Testis (tissue), 3 donors: ENCODE results near the gene BBS4. TPM values are rescaled to one million over a fixed set of nuclear protein-coding genes. Genes with fewer than 3 reads are reported as not detected.

Experiments
- DNase-seq: peaks from one replicate; pipeline ENCODE4 v3.0.0-alpha.2; 2019
- H3K27ac ChIP-seq, 2 donors: fragments of 200-600 bp; sonication (generic); one replicate each; pipeline ENCODE4 v1.5.1; 2019
- H3K27me3 ChIP-seq: fragments of 200-600 bp; sonication (generic); one replicate; pipeline ENCODE4 v1.5.1; 2019
- H3K36me3 ChIP-seq: fragments of 200-600 bp; sonication (generic); one replicate; pipeline ENCODE4 v1.5.1; 2017; ENCODE audit warnings: low read depth; ENCODE audit errors: missing control alignments
- H3K4me1 ChIP-seq: fragments of 200-600 bp; sonication (generic); one replicate; pipeline ENCODE4 v1.5.1; 2019
- H3K4me3 ChIP-seq, 2 donors: fragments of 200-600 bp; sonication (generic); one replicate each; pipeline ENCODE4 v1.5.1; 2017 to 2019
- H3K9me3 ChIP-seq: fragments of 200-600 bp; sonication (generic); one replicate; pipeline ENCODE4 v1.5.1; 2017
- POLR2A ChIP-seq: fragments of 450-650 bp; IDR thresholded peaks from one replicate; pipeline ENCODE4 v1.6.1; 2017; ENCODE audit warnings: antibody characterized with exemption, mild to moderate bottlenecking, moderate library complexity
- WGBS, 2 donors: methylation state at CpG; one replicate each; pipeline ENCODE4 v1.1.5; 2018; 5-methylcytosine and 5-hydroxymethylcytosine counted together
- intact Hi-C: fragments of 100-400 bp; cut with DNase I; formaldehyde crosslinking; loops from one replicate; pipeline ENCODE4 v1.15.1; 2023; ENCODE audit warnings: low total_unique reads
- polyA plus RNA-seq: library from polyadenylated mRNA; stranded (reverse); fragments of 350-450 nt; fragmentation: Illumina TruSeq; extraction: RNeasy Lipid Tissue Mini Kit (QIAGEN cat#74804); gene quantifications from one replicate; pipeline ENCODE4 v1.2.3, GENCODE V29; 2014; ENCODE audit warnings: low read depth, low replicate concordance; ENCODE audit not compliant: insufficient read depth
- total RNA-seq, 2 donors: library from RNA; depleted of rRNA; stranded (reverse); fragments of >200 nt; gene quantifications; one replicate each; pipeline ENCODE4 v1.2.3, GENCODE V29; 2016
- TF ChIP-seq, protein P1 (sequence below), 3 experiments: fragments of 450-650 bp in 2 of 3; fragments of 200-600 bp in 1 of 3; sonication (generic) in 1 of 3; IDR thresholded peaks; one replicate each; pipeline ENCODE4 v1.5.1; 2016 to 2019; ENCODE audit warnings: antibody characterized with exemption in 3 of 3, mild to moderate bottlenecking in 2 of 3, moderate library complexity in 1 of 3

The BBS4 gene
- total and polyA plus RNA-seq, 3 donors from 2014 or later: 48.7 to 83.9 (median 50.7) TPM

DNA sequence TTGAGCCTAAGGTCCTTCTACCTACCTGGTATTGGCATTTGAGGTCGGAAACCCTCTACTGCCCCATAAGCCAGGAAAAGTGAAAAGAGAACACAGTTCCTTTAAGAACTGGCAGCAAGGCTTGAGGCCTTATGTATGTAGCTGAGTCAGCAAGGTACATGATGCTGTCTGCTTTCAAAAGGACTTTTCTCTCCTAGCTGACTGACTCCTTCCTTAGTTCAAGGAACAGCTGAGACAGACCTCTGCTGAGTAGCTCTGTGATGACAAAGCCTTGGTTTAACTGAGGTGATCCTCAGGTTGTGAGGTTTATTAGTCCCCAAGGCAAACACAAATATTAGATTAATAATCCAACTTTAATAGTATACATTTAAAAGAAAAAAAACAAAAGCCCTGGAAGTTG is 51.7 kb downstream of the BBS4 start:
- H3K27ac ChIP-seq: no peak overlapping the region
- H3K4me3 ChIP-seq: no peak overlapping the region
- H3K9me3 ChIP-seq: no peaks in the 10 kb centered on the region
- WGBS, 2 donors: 90 to 100% methylated on average over 1 of the region's 1 CpG
- no peak for TF ChIP-seq POLR2A
- TF ChIP-seq, protein P1, sequence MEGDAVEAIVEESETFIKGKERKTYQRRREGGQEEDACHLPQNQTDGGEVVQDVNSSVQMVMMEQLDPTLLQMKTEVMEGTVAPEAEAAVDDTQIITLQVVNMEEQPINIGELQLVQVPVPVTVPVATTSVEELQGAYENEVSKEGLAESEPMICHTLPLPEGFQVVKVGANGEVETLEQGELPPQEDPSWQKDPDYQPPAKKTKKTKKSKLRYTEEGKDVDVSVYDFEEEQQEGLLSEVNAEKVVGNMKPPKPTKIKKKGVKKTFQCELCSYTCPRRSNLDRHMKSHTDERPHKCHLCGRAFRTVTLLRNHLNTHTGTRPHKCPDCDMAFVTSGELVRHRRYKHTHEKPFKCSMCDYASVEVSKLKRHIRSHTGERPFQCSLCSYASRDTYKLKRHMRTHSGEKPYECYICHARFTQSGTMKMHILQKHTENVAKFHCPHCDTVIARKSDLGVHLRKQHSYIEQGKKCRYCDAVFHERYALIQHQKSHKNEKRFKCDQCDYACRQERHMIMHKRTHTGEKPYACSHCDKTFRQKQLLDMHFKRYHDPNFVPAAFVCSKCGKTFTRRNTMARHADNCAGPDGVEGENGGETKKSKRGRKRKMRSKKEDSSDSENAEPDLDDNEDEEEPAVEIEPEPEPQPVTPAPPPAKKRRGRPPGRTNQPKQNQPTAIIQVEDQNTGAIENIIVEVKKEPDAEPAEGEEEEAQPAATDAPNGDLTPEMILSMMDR (IDR thresholded peaks at IDR 0.05): no peak
- no peak for DNase-seq
- no peaks in the 10 kb centered on the region for H3K4me1 ChIP-seq
- no peaks in the 10 kb centered on the region for H3K36me3 ChIP-seq
- intact Hi-C loops: no loop called here
- no peaks in the 10 kb centered on the region for H3K27me3 ChIP-seq

DNA sequence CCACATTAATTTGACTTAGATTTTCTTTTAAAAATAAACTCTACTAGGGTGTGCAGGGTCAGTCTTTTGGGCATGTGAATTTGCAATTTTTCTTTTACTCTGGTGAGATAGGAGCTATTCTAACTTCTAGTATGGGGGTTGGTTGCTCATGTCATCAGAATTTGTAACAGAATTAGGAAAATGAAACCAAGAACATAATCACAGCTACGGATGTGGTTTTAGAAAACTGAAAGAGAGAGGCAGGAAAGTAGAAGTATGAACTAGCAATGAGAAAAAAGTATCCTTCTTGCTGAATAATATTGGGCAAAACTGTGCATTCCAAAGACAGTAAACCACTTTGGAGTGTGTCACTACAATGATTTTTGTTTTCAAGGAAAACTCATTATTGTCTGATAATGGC is 54.2 kb downstream of the BBS4 start:
- no peak for DNase-seq
- no peaks in the 10 kb centered on the region for H3K27me3 ChIP-seq
- H3K4me1 ChIP-seq: no peaks in the 10 kb centered on the region
- H3K27ac ChIP-seq: no peak overlapping the region
- TF ChIP-seq, protein P1 (IDR thresholded peaks at IDR 0.05): no peak
- TF ChIP-seq POLR2A: no peak
- no peaks in the 10 kb centered on the region for H3K9me3 ChIP-seq
- intact Hi-C loops: no loop called here
- no peaks in the 10 kb centered on the region for H3K36me3 ChIP-seq
- H3K4me3 ChIP-seq: no peak overlapping the region
- WGBS, 2 donors: 77 to 87% methylated on average over 1 of the region's 1 CpG

DNA sequence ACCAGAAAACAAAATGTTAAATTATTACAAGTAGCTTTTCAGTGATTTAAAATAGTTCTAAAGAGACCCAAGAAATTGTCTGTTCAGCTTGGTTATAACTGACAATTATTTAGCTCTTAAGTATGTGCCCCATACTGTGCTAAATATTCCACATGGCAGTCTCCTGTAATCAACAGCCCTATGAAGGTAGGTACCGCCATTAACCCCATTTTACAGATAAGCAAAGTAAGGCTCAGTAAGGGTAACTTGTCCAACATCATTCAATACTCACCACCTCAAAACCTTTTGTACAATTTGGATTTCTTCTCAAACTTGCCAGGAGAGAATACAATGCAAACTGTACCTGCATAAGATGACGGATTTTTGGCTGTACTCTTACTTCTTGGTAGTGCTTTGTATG is 63.7 kb downstream of the BBS4 start:
- Histone ChIP-seq H3K36me3 (no peaks in the 10 kb centered on the region), H3K4me3 (no peak overlapping the region), H3K27ac (no peak overlapping the region), H3K9me3 (no peaks in the 10 kb centered on the region), H3K27me3 (no peaks in the 10 kb centered on the region), H3K4me1 (no peaks in the 10 kb centered on the region)
- 91 to 95% methylated on average over 2 of the region's 2 CpGs for WGBS, 2 donors
- no peak for DNase-seq
- intact Hi-C loops: no loop called here
- TF ChIP-seq, protein P1 (IDR thresholded peaks at IDR 0.05): no peak
- TF ChIP-seq POLR2A: no peak

DNA sequence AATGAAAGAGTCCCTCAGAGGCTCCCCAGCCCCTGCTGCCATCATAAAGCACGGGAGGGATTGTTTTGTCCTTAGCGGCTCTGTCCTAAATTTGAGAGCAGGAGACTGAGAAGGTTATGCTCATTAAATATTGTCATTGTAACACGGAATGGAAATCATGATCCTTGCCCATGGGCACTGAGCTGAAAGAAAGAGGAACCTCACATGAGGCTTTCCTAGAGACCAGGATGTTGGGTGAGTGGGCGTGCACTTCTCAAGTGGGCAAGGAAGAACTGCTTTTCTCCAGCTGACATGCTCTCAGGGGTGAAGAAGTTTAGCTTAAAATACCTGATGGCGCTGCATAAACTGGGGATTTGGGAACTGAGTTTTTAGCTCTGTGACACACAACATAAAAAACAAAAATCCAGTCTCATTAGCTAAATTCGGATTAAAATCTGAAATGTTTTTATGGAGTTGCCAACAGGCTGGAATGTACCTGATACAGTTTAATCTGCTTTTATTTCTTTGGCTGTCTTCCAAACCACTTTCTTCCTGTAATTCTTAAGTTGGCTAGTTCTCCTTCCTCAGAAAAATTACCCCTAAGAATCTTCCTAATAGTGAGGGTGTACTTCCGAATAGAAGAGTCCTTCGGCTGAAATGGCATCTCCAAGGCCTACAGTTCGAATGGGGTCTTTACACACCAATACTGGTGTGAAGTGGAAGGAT is 65.9 kb downstream of the BBS4 start:
- H3K4me1 ChIP-seq: no peaks in the 10 kb centered on the region
- intact Hi-C loops: no loop called here
- H3K27ac ChIP-seq: no peak overlapping the region
- H3K36me3 ChIP-seq: no peaks in the 10 kb centered on the region
- DNase-seq: peak; percentile 19
- WGBS, 2 donors: 79 to 84% methylated on average over 9 of the region's 9 CpGs
- H3K9me3 ChIP-seq: no peaks in the 10 kb centered on the region
- TF ChIP-seq, protein P1 (IDR thresholded peaks at IDR 0.05): no peak
- TF ChIP-seq POLR2A: no peak
- H3K27me3 ChIP-seq: no peaks in the 10 kb centered on the region
- no peak overlapping the region for H3K4me3 ChIP-seq

DNA sequence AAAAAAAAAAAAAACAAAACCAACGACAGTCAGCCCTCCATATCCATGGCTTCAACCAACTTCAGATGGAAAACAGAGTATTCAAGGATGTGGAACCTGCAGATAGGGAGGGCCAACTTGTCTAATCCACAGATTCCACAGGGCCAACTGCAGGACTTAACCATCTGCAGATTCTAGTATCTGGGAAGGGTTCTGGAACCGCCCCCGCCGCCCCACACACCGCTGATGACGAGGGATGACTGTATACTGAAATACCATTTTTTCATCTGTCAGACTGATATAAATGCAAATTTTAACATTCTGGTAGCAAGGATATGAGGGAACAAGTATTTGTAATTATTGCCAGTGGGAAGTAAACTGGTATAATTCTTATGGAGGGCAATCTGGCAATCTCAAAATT is 68.1 kb downstream of the BBS4 start:
- no peak overlapping the region for H3K27ac ChIP-seq
- DNase-seq: no peak
- no peaks in the 10 kb centered on the region for H3K4me1 ChIP-seq
- H3K27me3 ChIP-seq: no peaks in the 10 kb centered on the region
- no peaks in the 10 kb centered on the region for H3K9me3 ChIP-seq
- intact Hi-C loops: no loop called here
- no peak for TF ChIP-seq POLR2A
- TF ChIP-seq, protein P1 (IDR thresholded peaks at IDR 0.05): no peak
- WGBS, 2 donors: 94 to 97% methylated on average over 6 of the region's 6 CpGs
- no peaks in the 10 kb centered on the region for H3K36me3 ChIP-seq
- H3K4me3 ChIP-seq: no peak overlapping the region
